GM18526 (cell line): ENCODE results near the gene ARHGAP29.

Experiments
- POLR2A ChIP-seq: IDR thresholded peaks from 3 replicates; pipeline ENCODE4 v1.6.1; 2011; ENCODE audit not compliant: insufficient read length; ENCODE audit errors: extremely low read depth

The ARHGAP29 gene, protein sequence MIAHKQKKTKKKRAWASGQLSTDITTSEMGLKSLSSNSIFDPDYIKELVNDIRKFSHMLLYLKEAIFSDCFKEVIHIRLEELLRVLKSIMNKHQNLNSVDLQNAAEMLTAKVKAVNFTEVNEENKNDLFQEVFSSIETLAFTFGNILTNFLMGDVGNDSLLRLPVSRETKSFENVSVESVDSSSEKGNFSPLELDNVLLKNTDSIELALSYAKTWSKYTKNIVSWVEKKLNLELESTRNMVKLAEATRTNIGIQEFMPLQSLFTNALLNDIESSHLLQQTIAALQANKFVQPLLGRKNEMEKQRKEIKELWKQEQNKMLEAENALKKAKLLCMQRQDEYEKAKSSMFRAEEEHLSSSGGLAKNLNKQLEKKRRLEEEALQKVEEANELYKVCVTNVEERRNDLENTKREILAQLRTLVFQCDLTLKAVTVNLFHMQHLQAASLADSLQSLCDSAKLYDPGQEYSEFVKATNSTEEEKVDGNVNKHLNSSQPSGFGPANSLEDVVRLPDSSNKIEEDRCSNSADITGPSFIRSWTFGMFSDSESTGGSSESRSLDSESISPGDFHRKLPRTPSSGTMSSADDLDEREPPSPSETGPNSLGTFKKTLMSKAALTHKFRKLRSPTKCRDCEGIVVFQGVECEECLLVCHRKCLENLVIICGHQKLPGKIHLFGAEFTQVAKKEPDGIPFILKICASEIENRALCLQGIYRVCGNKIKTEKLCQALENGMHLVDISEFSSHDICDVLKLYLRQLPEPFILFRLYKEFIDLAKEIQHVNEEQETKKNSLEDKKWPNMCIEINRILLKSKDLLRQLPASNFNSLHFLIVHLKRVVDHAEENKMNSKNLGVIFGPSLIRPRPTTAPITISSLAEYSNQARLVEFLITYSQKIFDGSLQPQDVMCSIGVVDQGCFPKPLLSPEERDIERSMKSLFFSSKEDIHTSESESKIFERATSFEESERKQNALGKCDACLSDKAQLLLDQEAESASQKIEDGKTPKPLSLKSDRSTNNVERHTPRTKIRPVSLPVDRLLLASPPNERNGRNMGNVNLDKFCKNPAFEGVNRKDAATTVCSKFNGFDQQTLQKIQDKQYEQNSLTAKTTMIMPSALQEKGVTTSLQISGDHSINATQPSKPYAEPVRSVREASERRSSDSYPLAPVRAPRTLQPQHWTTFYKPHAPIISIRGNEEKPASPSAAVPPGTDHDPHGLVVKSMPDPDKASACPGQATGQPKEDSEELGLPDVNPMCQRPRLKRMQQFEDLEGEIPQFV

GRCh38 chr1:94237291-94238226 is at the start of gene ARHGAP29:
Gene ARHGAP29, minus strand, starts transcription at chr1:94237584. Its CDS starts 5,973 bp downstream, at chr1:94231611.
- no peak for TF ChIP-seq POLR2A

DNA sequence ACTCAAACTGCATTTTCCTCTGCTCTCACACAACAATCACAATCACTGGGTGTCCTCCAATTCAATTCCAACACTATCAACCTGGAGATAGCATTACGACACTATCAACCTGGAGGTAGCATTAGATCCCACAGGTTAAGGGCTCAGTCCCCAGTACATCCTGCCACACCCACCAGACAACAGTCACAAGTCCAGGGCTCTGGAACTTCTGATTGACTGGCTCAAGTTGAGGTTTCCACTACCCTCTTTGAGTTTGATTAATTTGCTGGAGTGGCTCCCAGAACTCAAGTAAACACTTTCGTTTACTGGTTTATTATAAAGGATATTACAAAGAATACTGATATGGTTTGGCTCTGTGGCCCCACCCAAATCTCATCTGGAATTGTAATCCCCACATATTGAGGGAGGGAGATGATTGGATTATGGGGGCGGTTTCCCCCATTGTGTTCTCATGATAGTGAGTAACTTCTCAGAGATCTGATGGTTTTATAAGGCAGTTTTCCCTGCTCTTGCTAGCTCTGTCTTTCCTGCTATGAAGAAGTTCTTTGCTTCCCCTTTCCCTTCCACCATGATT is 49.6 kb upstream of the ARHGAP29 start:
- no peak for TF ChIP-seq POLR2A

DNA sequence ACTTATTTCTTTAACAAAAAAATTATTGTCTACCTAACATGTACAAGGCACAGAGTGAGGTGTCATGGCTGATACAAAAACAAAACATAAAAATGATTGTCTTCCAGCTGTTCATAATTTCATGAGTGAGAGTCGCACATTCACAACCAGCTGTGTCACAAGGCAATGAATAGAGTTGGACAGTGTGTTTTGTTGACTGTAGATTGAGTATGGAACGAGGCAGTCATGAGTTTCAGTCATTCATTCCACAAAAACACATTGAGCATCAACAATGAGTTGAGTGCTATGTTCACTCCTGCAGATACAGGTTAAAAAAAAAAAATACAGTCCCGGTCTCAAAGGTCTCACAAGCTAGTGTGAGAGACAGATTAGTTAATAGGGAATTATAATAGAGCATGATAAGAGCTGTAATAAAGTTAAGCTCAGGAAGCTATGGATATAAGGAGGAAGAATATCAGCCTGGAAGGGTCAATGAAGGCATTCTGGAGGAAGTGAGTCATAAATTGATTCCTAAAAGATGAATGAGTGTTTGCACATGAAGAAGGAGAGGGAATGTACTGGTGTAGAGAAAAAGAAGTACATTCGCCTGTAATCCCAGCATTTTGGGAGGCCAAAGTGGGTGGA is 47.8 kb upstream of the ARHGAP29 start:
- no peak for TF ChIP-seq POLR2A

DNA sequence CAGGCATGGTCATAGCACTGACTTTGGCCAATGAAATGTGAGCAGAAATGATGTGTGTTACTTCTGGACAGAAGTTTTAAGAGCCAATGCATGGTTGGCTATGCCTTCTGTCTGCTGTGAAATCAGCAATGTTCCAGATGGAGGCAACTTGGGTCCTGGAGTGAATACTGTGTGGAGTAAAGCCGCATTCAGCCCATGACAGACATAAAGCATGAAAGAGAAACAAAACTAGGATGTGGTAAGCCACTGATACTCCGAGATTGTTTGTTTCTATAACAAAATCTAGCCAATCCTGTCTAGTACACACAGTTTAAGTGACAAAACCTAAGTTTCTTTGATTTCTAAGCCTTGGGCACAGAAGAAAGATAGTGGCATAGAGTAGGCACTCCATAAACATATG is 47.1 kb upstream of the ARHGAP29 start:
- no peak for TF ChIP-seq POLR2A

DNA sequence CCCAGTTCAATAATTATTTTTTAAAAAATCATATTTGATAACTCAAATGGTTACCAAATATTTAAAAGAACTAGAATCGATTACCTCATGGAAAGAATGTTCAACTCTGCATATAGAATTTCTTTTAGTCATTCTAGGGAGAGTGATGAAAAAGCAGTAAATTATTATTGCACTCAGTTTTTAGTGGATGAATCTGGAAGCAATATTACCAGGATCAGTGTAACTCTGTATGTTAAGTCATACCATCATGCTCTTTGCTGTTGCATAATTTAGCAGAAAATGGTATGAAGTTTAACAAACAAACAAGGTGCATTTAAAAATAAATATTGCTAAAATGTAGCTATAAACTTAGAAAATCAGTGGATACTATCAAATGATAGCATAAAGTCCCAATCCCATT is 46.1 kb upstream of the ARHGAP29 start:
- TF ChIP-seq POLR2A, result no peak

GRCh38 chr1:94282143-94282711 is 44.8 kb upstream of the ARHGAP29 start:
- no peak for TF ChIP-seq POLR2A

DNA sequence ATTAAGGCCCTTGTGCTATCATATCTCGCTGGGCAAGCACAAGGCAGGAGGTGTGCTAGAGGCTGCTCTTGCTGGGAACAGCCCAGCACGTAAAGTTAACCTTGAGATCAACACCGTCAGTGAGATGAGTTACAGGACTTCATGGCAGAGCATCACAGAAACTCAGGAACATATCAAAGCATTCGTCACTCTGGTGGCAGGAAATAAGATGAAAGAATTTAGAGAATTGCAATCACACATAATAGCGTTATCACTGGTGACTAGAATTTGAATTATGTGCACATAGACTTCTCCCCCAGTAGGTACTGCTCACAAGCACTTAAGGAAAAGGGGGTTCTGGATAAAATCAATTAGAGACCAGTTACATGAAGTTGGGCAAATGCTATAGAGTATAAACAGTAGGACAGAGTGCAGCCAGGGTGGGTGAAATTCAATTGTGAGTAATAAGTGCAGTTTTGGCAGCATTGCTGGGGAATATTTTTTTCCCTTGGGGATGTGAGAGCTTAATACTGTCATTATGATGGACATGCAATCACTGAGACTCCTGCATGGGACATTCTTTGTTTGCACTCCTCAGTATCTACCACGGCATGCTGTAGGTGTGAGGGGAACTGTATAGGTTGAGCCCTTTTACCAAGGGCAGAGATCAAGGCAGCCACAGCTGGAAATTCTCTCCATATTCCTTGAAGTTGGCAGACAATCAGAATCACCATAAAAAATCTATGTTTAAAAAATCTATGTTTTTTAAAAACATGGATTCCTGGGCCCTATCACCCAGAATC is 44.2 kb upstream of the ARHGAP29 start:
- no peak for TF ChIP-seq POLR2A

GRCh38 chr1:94280541-94280940 is 43.2 kb upstream of the ARHGAP29 start:
- no peak for TF ChIP-seq POLR2A

GRCh38 chr1:94279462-94279861 is 42.1 kb upstream of the ARHGAP29 start:
- TF ChIP-seq POLR2A, result no peak

DNA sequence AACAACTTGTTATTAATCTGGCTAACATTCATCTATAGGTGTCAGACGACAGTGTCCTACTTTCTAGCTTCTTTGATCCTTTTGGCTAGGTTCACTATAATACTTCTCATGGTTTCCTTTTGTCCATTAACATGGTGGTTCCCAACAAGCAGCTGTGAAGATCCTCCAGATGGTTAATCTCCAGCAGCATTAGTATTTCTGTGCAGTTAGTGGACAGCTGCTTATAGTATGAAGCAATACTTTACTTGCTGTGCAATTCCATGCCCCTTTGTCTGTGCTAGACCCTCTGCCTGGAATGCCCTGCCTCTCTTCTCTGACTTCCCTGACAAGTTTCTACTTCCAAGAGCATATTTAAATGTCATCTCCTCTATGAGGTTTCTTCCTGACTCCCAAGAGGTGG is 41.7 kb upstream of the ARHGAP29 start:
- no peak for TF ChIP-seq POLR2A

DNA sequence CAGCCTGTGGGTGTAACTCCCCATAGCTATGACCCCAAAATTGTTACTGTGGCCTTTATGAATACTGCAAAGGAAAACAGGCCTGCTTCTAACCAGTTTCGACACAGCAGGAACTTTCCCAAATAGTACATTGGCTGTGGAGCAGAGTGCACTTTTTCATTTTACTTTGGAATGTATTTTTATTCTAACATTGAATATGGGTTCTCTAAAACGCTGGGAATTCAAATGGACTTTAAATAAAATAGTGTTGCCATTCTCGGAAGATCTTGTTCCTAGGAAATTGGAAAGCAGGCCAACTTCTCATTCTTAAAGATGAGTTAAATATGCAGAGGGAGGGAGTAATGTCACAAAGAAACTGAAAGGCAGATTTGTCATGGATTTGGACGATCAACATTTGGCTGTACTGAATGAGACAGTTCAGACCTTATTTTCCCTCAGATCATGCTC is 39.6 kb upstream of the ARHGAP29 start:
- no peak for TF ChIP-seq POLR2A

GRCh38 chr1:94275083-94275482 is 37.7 kb upstream of the ARHGAP29 start:
- TF ChIP-seq POLR2A, result no peak
